CD4-positive, alpha-beta T cell treated with Interleukin-2 at 100 ng/mL for 4 hours (primary cell): ENCODE results near the gene CDH2.

ENCODE experiments used
- DNase-seq: peaks from one replicate; pipeline ENCODE4 v3.0.0-alpha.2; 2020; ENCODE audit warnings: low spot score

The CDH2 gene

DNA sequence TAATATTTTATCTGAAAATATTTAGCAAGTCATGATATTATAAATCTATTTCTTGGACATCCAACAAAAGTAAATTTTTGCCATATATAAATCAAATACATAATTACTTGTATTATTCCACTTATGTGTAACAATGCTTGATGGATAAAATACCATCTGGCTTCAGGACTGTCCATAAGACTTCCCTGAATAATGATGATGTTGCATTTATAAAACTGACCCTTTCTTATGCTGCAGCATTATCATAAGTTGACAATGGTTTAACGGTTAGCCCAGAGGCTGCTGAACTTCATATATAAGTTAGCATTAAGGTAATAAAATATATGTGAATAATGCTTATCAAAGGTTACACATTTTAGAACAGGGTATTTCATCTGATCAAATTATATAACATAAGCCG is 95.4 kb downstream of the CDH2 start:
- DNase-seq, result no peak

DNA sequence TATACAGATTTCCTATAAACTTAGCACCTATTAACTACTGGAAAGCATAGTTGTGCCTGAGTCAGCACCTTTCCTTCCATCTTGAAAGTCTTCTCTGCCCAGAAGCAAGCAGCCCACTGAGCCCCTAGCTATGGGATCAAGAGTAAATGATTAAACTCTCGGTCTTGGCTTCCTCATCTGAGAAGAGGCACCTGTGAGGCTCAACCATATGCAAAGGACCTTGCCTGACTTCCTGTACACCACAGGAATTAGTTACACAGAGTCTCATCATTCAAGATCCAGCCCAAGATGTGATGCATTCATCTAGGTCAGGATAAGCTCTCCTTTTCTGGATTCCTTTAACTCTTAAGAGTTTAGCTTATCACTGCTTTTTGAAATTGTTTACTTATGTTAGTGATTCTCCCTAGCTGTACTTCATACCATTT is 96.0 kb downstream of the CDH2 start:
- DNase-seq, result no peak

GRCh38 chr18:28079883-28080282 is 97.0 kb downstream of the CDH2 start:
- DNase-seq, result no peak

DNA sequence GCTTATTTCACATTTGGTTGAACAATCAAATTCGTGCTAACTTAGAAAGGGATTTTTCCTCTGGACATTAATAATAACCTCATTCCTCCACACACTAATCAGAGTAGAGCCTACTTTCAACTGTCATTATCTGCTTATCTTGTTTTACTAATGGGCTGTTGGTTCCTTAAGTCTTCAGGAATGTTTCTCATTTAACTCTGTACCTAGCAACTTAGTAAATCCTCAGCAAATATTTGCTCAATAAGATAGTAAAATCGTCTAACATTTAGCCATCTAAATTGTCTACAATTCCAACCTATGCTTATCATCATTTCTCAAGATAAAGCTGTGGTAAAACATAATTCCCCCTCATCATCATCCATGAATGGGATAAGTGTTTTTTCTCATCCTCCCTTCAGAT is 98.1 kb downstream of the CDH2 start:
- DNase-seq, result no peak

GRCh38 chr18:28078298-28078697 is 98.6 kb downstream of the CDH2 start:
- DNase-seq, result no peak

- no peak for DNase-seq
Measured at GRCh38 chr18:28075501-28075900, 101.4 kb downstream of the CDH2 start.

DNA sequence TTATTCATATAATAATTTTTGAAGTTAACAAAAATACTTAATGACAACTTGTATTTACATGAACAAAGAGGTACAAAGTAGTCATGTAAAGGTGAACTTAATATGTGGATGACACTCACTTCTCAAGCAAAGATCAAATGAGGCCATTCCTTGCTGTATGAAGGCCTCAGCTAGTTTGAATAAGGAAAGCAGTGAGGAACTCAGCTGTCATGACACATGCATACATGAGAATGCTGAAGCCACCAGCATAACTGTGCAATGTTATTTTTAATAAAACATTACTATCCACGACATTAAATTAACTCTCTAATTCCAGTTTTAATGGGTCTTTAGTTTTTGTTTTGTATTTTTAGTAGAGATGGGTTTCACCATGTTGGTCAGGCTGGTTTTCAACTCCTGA is 102.9 kb downstream of the CDH2 start:
- no peak for DNase-seq

DNA sequence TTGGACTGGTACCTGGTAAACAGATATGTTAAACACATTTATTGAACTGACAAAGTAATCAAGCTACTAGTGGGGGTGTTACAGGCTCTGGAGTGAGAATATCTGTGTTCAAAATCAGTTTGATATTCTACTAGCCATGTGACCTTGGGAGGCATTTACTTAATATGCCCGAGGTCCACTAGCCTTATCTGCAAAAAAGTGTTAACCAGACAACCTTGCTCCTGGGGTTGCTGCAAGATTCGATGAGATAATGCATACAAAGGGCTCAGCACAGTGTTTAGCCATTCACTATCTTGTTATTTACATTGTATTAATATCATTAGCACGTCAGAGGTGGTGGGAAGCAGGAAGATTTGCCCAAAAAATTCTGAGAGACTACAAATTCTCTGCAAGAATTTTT is 103.3 kb downstream of the CDH2 start:
- no peak for DNase-seq

DNA sequence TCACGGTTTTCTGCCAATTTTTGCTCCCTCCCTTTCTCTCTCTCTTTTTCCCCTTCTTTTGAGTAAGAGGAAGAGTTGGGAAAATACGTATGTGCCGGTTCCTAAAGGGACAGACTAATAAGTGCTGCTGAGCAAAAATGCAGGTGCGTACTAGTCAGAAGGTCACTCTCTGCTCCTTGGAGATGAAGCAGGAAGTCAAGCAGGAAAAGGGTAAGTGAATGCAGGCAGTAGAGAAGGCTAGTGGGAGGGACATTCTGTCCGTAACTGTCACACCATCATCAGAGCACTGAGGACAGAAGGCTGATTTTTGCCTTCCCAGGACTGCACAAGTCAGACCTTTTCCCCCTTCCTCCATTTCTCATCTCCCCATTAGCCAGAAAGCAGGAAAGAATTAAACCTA is 105.7 kb downstream of the CDH2 start:
- no peak for DNase-seq

- DNase-seq, result no peak
Measured at GRCh38 chr18:28068207-28068606, 108.7 kb downstream of the CDH2 start.

- no peak for DNase-seq
Measured at GRCh38 chr18:28067346-28067745, 109.6 kb downstream of the CDH2 start.

GRCh38 chr18:28065793-28066186 is 111.1 kb downstream of the CDH2 start:
- DNase-seq, result no peak

DNA sequence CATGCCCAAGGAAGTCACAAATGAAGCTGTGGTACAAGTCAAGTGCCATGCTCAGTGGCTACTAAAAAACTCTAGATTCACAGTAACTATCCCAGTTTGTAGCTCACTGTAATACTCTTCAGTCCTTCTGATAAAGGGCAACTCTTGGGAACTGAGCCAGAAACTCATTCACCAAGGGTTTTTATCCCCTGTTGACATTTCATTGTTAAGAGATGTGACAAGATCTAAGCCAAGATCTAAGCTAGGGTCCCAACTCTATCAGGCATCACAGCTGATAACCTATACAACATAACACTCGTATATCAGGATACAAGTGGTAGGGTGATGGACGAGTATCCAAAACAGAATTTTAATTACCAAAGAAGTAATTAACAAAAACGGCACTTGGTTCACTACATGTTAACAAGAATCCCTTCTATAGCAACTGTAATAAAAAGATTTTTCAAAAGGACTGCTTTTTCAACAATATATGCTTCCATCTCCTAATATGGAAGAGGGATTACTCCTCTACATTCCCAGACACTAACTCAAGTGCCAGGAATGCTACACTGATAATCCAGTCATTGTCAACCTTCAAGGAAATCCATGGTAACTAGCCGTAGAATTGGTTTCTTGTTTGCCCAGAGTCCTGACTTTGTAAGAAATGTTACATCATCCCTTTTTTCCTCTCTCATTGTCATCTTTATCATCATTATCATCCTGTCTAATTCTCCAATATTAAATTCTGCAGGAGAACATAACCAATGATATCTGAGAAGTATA is 111.7 kb downstream of the CDH2 start:
- DNase-seq, result no peak

DNA sequence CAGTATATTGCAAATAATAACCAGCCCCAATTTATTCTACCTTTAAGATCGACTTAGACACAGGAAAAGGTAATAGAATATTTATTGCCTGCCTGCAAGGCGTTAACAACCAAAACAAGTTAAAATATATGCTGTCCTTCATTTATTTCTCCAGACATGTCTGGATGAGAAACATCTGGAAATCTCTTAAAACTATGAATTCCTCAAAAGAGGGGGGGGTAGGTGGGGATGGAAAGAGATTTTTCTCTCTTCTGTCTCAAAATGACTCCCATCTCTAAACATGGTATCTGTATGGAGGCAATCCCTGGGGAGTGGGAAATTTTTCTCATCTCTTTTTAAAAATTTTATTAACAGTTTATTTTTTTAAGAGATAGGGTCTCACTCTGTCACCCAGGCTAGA is 113.0 kb downstream of the CDH2 start:
- DNase-seq, result no peak

DNA sequence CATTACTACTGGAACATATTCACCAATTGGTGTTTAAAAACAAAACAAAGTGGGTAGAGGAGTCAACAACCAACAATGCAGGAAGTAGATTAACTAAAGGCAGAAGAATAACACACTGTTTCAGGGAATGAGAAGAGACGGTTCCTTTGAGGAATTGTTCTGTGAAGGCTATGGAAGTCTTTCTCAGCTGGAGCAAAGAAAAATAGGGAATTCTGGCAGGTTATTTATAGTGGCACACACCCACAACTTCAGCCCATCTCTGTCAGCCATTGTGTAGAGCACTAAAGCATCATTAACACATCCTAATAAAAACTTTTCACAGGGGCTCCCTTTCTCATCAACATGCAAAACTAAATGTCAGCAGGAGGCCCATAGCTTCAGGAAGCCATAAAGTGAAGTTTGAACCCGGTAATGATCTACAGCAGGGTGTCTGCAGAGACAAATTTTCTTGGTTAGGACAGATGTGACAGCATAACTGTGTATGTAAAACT is 113.6 kb downstream of the CDH2 start:
- DNase-seq, result no peak

- no peak for DNase-seq
Measured at GRCh38 chr18:28062443-28062842, 114.5 kb downstream of the CDH2 start.

DNA sequence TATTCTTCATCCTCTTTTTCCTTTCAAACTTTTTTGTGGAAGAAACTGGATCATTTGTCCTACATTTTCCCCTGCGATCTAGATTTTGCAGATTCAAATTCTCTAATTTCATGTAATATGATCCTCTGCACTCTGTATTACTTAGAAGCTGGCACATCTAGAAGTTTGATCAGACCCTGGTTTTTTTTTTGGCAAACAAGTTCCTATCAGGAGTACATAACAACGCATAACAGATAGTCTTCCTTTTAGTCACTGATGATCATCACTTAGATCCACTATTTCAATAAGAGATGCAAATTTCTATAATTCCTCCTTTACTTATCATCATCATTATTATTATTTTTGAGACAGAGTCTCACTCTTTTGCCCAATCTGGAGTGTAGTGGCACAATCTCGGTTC is 117.1 kb downstream of the CDH2 start:
- DNase-seq, result no peak

- DNase-seq, result no peak
Measured at GRCh38 chr18:28050545-28050944, 126.4 kb downstream of the CDH2 start.

DNA sequence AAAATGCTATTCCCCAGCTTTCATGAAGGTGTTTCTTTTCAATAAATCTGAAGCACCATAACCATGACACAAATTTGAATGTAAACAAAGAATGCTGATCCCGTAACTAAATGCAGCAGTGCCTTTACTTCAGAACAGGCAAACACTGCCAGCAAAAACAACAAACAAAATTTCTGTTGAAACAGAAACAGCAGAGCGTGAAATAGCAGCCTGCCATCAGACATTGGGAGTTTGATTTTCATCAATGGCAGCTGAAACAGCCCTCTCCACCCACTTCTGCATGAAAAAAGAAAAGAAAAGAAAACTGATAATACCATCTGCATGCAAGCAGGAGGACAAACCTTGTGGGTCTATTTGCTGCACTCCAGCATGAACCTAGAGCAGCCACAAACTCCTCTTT is 128.3 kb downstream of the CDH2 start:
- no peak for DNase-seq

DNA sequence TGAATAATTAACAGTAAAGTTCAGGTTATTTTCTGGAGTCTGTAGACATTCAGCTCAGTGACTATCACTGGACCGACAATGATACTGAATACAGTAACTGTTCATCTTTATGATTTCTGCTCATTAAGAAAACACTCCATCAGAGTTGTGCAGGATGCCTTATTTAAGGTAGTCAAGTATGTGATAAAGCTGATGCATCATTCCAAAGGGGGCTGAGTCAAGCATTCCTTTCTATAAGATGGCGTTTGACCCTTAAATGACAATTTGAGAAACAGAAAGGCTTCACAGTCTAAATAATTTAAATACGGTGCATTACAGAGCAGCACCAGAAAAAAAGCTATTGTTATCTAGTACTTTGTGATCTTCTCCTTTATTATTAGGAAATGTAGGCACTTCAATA is 131.1 kb downstream of the CDH2 start:
- no peak for DNase-seq

- DNase-seq, result no peak
Measured at GRCh38 chr18:28045176-28045810, 131.6 kb downstream of the CDH2 start.

DNA sequence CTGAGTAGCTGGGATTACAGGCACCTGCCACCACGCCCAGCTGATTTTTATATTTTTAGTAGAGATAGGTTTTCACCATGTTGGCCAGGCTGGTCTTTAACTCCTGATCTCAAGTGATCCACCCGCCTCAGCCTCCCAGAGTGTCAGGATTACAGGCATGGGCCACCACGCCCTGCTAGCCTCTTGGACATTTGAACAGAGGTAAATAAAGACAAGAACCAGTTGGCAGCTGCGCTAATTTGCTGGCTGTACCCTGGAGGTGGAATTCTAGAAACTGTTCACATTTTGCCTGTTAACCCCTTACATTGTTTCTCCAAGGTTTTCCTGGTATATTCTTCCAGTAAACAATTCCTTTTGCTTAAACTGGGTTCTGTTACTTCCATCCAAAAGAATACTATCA is 132.9 kb downstream of the CDH2 start:
- DNase-seq, result no peak

DNA sequence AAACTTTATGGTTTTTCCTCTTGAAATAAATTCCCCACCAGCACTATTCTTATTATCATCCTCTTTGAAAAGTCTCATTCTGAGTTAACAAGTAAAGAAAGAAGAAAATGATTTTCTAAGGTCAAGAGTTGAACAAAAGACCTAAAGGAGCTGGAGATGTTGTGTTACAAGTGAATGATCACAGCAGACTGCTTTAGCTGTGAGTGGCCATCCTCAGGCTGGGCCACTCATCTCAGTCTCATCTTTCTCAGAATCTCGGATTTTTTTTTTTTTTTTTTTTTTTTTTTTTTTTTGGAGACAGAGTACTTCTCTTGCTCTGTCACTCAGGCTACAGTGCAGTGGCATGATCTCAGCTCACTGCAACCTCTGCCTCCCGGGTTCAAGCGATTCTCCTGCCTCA is 133.3 kb downstream of the CDH2 start:
- no peak for DNase-seq

GRCh38 chr18:28041366-28041765 is 135.6 kb downstream of the CDH2 start:
- DNase-seq, result no peak
